Measurements from ENCODE around the gene CCDC136.

CCDC136 gene

GRCh38 chr7:128777156-128778123, 14.3 kb upstream of the CCDC136 start:
- DNase-seq = no peak

- no peak for DNase-seq
These were observed 12.8 kb upstream of the CCDC136 start for GRCh38 chr7:128778946-128779345.

GRCh38 chr7:128781126-128781525, 10.6 kb upstream of the CCDC136 start:
- DNase-seq = no peak

GRCh38 chr7:128781851-128782250, 9.9 kb upstream of the CCDC136 start:
- DNase-seq = no peak

GRCh38 chr7:128783143-128783861, 8.5 kb upstream of the CCDC136 start:
- DNase-seq = peak in 4 of 14 donors; percentile 12 to 53 (median 29)

- no peak for DNase-seq
These were observed 6.0 kb upstream of the CCDC136 start for GRCh38 chr7:128785738-128786137.

GRCh38 chr7:128788446-128789412, 3.0 kb upstream of the CCDC136 start:
- DNase-seq = no peak

- no peak for DNase-seq
These were observed 1.3 kb upstream of the CCDC136 start for GRCh38 chr7:128790315-128791041.

- DNase-seq = peak in 2 of 14 donors; percentile 18 to 25
These were observed 182 bp downstream of the CCDC136 start for GRCh38 chr7:128791972-128792327.

- peak in 4 of 14 donors; percentile 13 to 73 (median 22) for DNase-seq
These were observed 858 bp downstream of the CCDC136 start for GRCh38 chr7:128792471-128793180.

GRCh38 chr7:128793181-128793547, 1.4 kb downstream of the CCDC136 start:
- no peak for DNase-seq

GRCh38 chr7:128794020-128794419, 2.3 kb downstream of the CCDC136 start:
- no peak for DNase-seq

- no peak for DNase-seq
These were observed 2.7 kb downstream of the CCDC136 start for GRCh38 chr7:128794436-128794835.

- no peak for DNase-seq
These were observed 3.4 kb downstream of the CCDC136 start for GRCh38 chr7:128795129-128795528.

GRCh38 chr7:128796327-128796726, 4.6 kb downstream of the CCDC136 start:
- no peak for DNase-seq

GRCh38 chr7:128799451-128799850, 7.7 kb downstream of the CCDC136 start:
- no peak for DNase-seq

GRCh38 chr7:128800567-128800966, 8.8 kb downstream of the CCDC136 start:
- no peak for DNase-seq

GRCh38 chr7:128801003-128801402, 9.2 kb downstream of the CCDC136 start:
- DNase-seq = no peak

GRCh38 chr7:128801667-128802418, 10.1 kb downstream of the CCDC136 start:
- no peak for DNase-seq

- DNase-seq = no peak
These were observed 12.7 kb downstream of the CCDC136 start for GRCh38 chr7:128804484-128804883.
